Activated B cell treated with CpG ODN at 0.5 μM for 24 hours (primary cell): ENCODE measurements around the gene TMEM120B. TPM values are rescaled to one million over a fixed set of nuclear protein-coding genes. Genes with fewer than 3 reads are reported as not detected.
A peak's percentile ranks its signal among the peaks of the same experiment; 100 is the strongest.
"Not testable (repeated sequence)": the region's sequence is repeated elsewhere in the genome, so short reads cannot be mapped to it uniquely, and the experiment has no call there.

Experiments used
- ATAC-seq: fragments of 200-7000 bp; cut with Tn5 transposase; one replicate; pipeline ENCODE4 v1.10.0; 2021; ENCODE audit warnings: low read depth, mild to moderate bottlenecking, moderate library complexity
- CTCF ChIA-PET: fragments of 350-600 bp; sonication (Branson Sonifier 250); formaldehyde crosslinking; loops from one replicate; lab custom pipeline; 2021; ENCODE audit warnings: antibody characterized with exemption; lab: Charles Lee
- POLR2A ChIA-PET: fragments of 350-600 bp; sonication (Branson Sonifier 250); formaldehyde crosslinking; loops from one replicate; lab custom pipeline; 2021; ENCODE audit warnings: antibody characterized with exemption; lab: Charles Lee
- DNase-seq: peaks from one replicate; pipeline ENCODE4 v3.0.0; 2022
- H3K27ac Mint-ChIP-seq: one replicate; pipeline ENCODE4 v1.8.0; 2020; ENCODE audit warnings: mixed read lengths
- H3K27me3 Mint-ChIP-seq: one replicate; pipeline ENCODE4 v1.8.0; 2021; ENCODE audit warnings: mixed read lengths
- H3K36me3 Mint-ChIP-seq: one replicate; pipeline ENCODE4 v1.8.0; 2021; ENCODE audit warnings: low read depth, mixed read lengths
- H3K4me1 Mint-ChIP-seq: one replicate; pipeline ENCODE4 v1.8.0; 2021; ENCODE audit warnings: mixed read lengths
- H3K4me3 Mint-ChIP-seq: one replicate; pipeline ENCODE4 v1.8.0; 2020; ENCODE audit warnings: mild to moderate bottlenecking, mixed read lengths
- H3K9me3 Mint-ChIP-seq: one replicate; pipeline ENCODE4 v1.8.0; 2020; ENCODE audit warnings: mixed read lengths
- CTCF ChIP-seq: fragments of 200-600 bp; IDR thresholded peaks from one replicate; pipeline ENCODE4 v1.8.0; 2022; ENCODE audit warnings: antibody characterized with exemption, mild to moderate bottlenecking
- intact Hi-C: fragments of 100-400 bp; cut with micrococcal nuclease; formaldehyde crosslinking; loops from one replicate; pipeline ENCODE4 v1.15.1; 2024
- total RNA-seq: library from RNA; stranded (reverse); gene quantifications from 2 replicates; pipeline ENCODE4 v1.2.3, GENCODE V29; 2022

The TMEM120B gene
- total RNA-seq, 1 donor from 2014 or later = 8.3 TPM

GRCh38 chr12:121688966-121689365 lies 23.6 kb upstream of the TMEM120B start:
- DNase-seq (no peak), ATAC-seq (no peak)
- Mint-ChIP-seq H3K4me1 (peaks cover 7% of the 10 kb centered on the region), H3K4me3 (no peak overlapping the region), H3K36me3 (peaks cover 2% of the 10 kb centered on the region), H3K27ac (no peak overlapping the region), H3K27me3 (no peaks in the 10 kb centered on the region), H3K9me3 (no peaks in the 10 kb centered on the region)
- no peak for TF ChIP-seq CTCF
- intact Hi-C loops = no loop called here
- CTCF ChIA-PET = interaction anchor here (1.6 kb wide), 1 partner anchor 105 kb away, joined by 7 read pairs; the partner anchor contains the start of gene RHOF
- POLR2A ChIA-PET = interaction anchor here (0.6 kb wide), 1 partner anchor 299 kb away, joined by 5 read pairs; no protein-coding TSS in a partner anchor

- Mint-ChIP-seq H3K9me3 (no peaks in the 10 kb centered on the region), H3K4me1 (peaks cover 7% of the 10 kb centered on the region), H3K4me3 (no peak overlapping the region), H3K27me3 (no peaks in the 10 kb centered on the region), H3K27ac (no peak overlapping the region), H3K36me3 (peaks cover 2% of the 10 kb centered on the region)
- ChIA-PET POLR2A (interaction anchor here (0.6 kb wide), 1 partner anchor 31 kb away, joined by 3 read pairs; no protein-coding TSS in a partner anchor), CTCF (interaction anchor here (0.7 to 1.6 kb wide), 4 partner anchors 98 to 122 kb away, joined by 3 to 7 read pairs (median 3); partner anchors contain the start of gene RHOF)
- TF ChIP-seq CTCF = no peak
- intact Hi-C loops = no loop called here
- ATAC-seq (no peak), DNase-seq (no peak)
Observed at GRCh38 chr12:121689430-121689829, 23.1 kb upstream of the TMEM120B start.

GRCh38 chr12:121692744-121693143 lies 19.8 kb upstream of the TMEM120B start:
- intact Hi-C loops = not testable (repeated sequence)
- POLR2A ChIA-PET = interaction anchor here (0.7 kb wide), 2 partner anchors 23 to 203 kb away, joined by 3 to 4 read pairs; no protein-coding TSS in a partner anchor

GRCh38 chr12:121693155-121693687 lies 19.3 kb upstream of the TMEM120B start:
- no peak overlapping the region for H3K4me3 Mint-ChIP-seq
- no peak for ATAC-seq
- no peak overlapping the region for H3K27ac Mint-ChIP-seq
- no peaks in the 10 kb centered on the region for H3K9me3 Mint-ChIP-seq
- H3K36me3 Mint-ChIP-seq = no peaks in the 10 kb centered on the region
- ChIA-PET CTCF (interaction anchor here (5.0 kb wide), 1 partner anchor 101 kb away, joined by 49 read pairs; the partner anchor contains the start of gene RHOF), POLR2A (interaction anchor here (0.7 to 1.0 kb wide), 3 partner anchors 23 to 203 kb away, joined by 3 to 4 read pairs (median 3); no protein-coding TSS in a partner anchor)
- no peak for DNase-seq
- H3K27me3 Mint-ChIP-seq = no peaks in the 10 kb centered on the region
- H3K4me1 Mint-ChIP-seq = no peaks in the 10 kb centered on the region
- intact Hi-C loops = no loop called here
- TF ChIP-seq CTCF = no peak

More at GRCh38 chr12:121692744-121693143, 19.8 kb upstream of the TMEM120B start:
- not testable (repeated sequence) for ATAC-seq, H3K9me3 Mint-ChIP-seq, H3K36me3 Mint-ChIP-seq, DNase-seq, H3K4me1 Mint-ChIP-seq, H3K27me3 Mint-ChIP-seq, H3K27ac Mint-ChIP-seq, H3K4me3 Mint-ChIP-seq
- CTCF ChIA-PET = interaction anchor here (5.0 kb wide), 1 partner anchor 102 kb away, joined by 49 read pairs; the partner anchor contains the start of gene RHOF

GRCh38 chr12:121697093-121697698 lies 15.4 kb upstream of the TMEM120B start:
- Mint-ChIP-seq H3K36me3 (no peaks in the 10 kb centered on the region), H3K27ac (no peak overlapping the region), H3K9me3 (no peaks in the 10 kb centered on the region), H3K4me1 (no peaks in the 10 kb centered on the region), H3K27me3 (peaks cover 2% of the 10 kb centered on the region), H3K4me3 (no peak overlapping the region)
- no peak for TF ChIP-seq CTCF
- ATAC-seq (peak; percentile 31), DNase-seq (no peak)
- POLR2A ChIA-PET = interaction anchor here (0.6 to 1.2 kb wide), 2 partner anchors 97 to 178 kb away, joined by 3 to 9 read pairs; no protein-coding TSS in a partner anchor
- CTCF ChIA-PET = interaction anchor here (1.0 to 5.7 kb wide), 6 partner anchors 15 to 97 kb away, joined by 3 to 50 read pairs (median 6); partner anchors contain the start of genes RHOF and TMEM120B
- intact Hi-C loops = loop anchor here (1.0 kb wide), 3 partner anchors 76 to 114 kb away; no protein-coding TSS in a partner anchor

DNA sequence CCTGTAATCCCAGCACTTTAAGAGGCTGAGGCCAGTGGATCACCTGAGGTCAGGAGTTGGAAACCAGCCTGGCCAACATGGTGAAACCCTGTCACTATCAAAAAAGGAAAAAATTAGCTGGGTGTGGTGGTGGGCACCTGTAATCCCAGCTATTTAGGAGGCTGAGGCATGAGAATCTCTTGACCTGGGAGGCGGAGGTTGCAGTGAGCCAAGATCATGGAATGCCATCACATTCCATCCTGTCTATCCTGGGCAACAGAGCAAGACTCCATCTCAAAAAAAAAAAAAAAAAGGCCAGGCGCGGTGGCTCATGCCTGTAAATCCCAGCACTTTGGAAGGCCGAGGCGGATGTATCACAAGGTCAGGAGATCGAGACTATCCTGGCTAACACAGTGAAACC lies 14.7 kb upstream of the TMEM120B start:
- intact Hi-C loops = loop anchor here (1.0 kb wide), 3 partner anchors 75 to 113 kb away; no protein-coding TSS in a partner anchor
- H3K4me3 Mint-ChIP-seq, DNase-seq, H3K9me3 Mint-ChIP-seq, H3K27me3 Mint-ChIP-seq, H3K36me3 Mint-ChIP-seq, H3K27ac Mint-ChIP-seq, H3K4me1 Mint-ChIP-seq, ATAC-seq: not testable (repeated sequence)
- CTCF ChIA-PET = interaction anchor here (1.0 to 5.7 kb wide), 5 partner anchors 14 to 97 kb away, joined by 3 to 50 read pairs (median 3); partner anchors contain the start of genes RHOF and TMEM120B
- POLR2A ChIA-PET = interaction anchor here (0.6 to 1.2 kb wide), 4 partner anchors 62 to 192 kb away, joined by 3 to 9 read pairs (median 7); no protein-coding TSS in a partner anchor
